NCI-H2196 (cell line): ENCODE measurements around the gene ACER3.
"Not testable (repeated sequence)": the region's sequence is repeated elsewhere in the genome, so short reads cannot be mapped to it uniquely, and the experiment has no call there.

Experiments used
- DNase-seq: peaks from one replicate; lab custom pipeline; 2025; ENCODE audit not compliant: unreplicated experiment; lab: John Stamatoyannopoulos, UW

The ACER3 gene

DNA sequence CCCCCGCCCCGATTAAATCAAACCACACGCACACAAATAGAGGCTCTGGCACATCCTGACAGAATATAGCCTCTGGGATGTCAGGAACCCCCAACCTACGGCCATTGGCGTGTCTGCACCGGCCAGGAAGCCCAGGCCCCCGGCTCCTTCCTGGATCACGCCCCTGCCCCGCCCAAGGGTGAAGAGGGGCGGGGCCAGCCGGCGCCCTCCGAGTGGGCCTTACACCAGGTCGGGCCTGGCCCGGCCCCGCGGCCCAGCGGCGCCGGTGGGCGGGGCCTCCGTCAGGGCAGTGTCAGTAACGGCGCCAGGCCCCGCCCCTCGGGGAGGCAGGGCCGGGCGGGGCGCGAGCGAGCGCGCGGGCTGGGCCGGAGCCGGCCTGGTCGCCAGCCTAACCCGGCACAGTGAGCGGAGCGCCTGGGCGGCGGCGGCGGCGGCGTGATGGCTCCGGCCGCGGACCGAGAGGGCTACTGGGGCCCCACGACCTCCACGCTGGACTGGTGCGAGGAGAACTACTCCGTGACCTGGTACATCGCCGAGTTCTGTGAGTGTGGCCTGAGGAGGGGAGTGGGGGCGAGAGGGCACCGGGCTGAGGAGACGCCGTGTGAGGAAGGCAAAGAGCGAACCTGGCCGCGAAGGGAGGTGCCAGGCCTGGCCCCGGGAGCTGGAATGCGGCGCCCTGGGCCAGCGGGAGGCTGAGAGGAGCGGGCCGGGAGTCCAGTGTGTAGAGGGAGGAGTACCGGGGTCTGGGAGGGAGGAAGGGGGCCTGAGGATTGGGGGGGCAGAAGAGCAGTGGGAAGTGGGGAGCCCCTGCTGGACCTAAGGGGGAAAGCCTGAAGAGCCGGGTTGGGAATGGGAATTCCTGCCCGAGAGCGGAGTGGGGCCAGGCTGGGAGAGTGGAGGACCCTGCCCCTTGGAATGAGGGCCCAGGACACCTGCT lies at the start of gene ACER3:
Gene ACER3 (plus strand): TSS at position 380 of the 937 bp plus-strand sequence. CDS start 59 bp downstream, at position 439.
- DNase-seq = peak; percentile 98

DNA sequence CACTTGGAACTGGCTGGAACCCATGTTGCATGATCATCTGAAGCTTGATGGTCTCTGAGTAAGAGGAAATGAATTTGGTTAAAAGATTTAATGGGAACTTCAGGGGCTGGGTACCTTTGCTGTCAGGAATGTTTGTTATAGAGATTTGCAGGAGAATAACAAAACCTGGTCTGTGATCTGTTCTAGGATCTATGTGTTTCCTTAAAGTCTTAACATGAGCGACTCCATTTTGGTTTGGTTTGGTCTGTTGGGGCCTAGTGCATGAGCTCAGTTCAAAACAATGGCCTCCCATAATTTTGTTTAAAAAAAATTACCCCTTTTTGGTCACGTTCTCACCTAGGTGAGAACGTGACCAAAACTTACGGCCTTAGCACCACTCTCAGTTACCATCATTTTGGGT lies 49.5 kb upstream of the ACER3 start:
- no peak for DNase-seq

DNA sequence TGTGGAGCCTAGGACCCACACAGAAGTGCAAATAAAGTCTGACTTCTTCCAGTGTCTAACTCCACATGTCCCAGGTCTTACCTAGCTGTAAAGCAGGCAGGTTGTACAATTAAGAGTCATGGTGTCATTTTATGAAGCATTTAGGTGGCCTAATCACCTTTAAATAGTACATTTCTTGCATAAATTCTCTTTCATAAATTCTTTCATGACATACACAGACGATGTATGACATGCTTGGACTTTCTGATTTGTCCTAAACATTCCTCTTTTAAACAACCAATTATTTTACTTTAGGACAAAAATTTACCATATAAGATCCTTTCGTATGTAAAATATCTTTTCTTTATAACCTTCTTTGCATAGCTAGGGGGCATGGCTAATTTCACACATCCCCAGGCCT lies 46.3 kb upstream of the ACER3 start:
- no peak for DNase-seq

DNA sequence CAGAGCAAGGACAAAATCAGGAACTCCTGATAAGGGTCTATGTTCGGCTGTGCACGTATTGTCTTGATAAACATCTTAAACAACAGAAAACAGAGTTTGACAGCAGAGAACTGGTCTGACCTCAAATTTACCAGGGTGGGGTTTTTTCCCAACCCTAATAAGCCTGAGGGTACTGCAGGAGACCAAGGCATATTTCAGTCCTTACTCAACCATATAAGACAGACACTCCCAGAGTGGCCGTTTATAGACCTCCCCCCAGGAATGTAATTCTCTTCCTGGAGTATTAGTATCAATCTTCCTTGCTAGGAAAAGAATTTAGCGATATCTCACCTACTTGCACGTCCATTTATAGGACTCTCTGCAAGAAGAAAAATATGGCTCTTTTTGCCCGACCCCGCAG lies 45.0 kb upstream of the ACER3 start:
- not testable (repeated sequence) for DNase-seq

DNA sequence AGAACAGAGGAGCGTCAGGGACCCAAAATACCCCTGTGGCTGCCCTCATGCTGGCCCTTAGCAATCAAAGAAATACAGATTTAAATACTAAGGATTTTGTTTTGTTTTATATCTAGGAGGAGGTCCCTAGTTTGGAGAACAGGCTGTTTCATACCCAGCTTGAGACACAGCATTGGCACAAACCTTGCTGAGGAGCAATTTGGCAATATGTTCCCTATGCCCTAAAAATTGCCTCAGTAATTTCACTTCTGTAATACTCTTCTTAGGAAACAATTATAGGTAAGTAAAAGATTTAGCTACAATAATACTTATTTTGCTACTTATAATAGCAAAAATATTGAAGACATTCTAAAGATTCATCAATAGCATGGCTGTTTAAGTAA lies 40.5 kb upstream of the ACER3 start:
- DNase-seq = no peak

DNA sequence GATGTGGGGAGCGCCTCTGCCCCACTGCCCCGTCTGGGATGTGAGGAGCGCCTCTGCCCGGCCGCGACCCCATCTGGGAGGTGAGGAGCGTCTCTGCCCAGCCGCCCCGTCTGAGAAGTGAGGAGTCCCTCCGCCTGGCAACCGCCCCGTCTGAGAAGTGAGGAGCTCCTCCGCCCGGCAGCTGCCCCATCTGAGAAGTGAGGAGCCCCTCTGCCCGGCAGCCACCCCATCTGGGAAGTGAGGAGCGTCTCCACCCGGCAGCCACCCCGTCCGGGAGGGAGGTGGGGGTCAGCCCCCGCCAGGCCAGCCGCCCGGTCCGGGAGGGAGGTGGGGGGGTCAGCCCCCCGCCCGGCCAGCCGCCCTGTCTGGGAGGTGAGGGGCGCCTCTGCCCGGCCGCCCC lies 39.3 kb upstream of the ACER3 start:
- DNase-seq = not testable (repeated sequence)

DNA sequence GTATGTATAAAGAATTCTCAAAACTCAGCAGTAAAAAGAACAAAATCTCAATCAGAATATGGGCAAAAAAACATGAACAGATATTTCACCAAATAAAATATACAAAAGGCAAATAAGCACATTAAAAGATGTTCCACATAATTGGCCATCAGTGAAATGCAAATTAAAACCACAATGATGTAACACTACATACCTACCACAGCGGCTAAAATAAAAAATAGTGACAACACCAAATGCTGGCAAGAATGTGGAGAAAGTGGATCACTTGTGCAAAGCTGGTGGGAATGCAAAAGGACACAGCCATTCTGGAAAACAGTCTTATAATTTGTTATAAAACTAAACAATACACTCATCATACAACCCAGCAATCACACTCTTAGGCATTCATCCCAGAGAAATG lies 38.3 kb upstream of the ACER3 start:
- DNase-seq = no peak

DNA sequence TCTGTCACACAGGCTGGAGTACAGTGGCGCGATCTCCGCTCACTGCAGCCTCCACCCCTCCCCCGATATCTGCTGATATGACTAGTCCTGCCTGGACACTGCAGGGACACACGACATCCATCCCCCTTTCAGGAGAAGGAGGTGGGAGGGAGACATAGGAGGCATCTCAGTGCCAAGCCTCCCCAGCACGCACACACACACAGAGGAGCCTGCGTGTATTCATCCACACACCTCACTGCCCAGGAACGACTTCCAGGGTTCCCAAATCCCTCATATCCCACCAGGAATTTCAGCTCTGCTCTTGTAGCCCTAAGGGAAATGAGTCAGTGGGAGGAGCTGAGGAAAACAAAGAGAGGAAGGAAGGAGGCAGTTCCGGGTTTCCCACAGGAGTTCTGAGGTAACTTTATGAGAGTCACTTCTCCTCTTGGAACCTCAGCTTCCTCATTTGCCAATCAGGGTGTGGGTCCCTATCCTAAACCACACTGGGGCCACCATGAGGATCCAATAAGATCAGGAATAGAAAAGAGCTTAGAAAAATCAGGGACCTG lies 37.2 kb upstream of the ACER3 start:
- no peak for DNase-seq

DNA sequence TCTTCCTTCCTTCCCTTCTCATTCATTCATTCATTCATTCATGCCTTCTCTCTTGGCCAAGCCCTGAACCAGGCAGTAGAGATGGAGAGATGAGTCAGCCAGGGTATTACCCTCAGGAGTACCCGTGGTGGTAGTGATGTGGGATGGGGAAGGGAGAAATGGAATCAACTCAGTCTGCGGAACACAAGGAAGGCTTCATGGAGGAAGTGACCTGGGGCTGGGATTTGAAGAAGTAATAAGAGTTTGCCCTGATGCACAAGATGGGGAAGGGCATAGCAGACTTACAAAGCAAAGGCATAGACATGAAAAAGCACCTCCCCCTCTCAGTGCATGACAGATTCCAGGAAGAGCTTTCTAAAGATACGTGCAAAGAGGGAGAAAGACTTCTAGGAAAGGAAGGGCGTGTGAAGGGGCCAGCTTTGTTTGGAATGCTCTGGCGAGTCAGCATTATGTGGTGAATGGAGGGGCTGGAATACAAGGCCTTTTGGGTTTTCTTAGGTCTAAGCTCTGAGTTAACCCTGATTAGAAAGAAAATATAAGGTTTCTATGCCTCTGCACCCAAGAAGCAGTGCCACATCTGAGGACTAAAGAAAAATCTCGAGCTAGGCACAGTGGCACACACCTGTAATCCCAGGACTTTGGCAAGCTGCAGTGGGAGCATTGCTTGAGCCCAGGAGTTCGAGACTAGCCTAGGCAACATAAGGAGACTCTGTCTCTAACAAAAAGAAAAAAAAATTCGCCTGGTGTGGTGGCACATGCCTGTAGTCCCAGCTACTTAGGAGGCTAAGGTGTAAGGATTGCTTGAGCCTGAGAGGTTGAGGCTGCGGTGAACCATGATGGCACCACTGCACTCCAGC lies 36.4 kb upstream of the ACER3 start:
- no peak for DNase-seq

DNA sequence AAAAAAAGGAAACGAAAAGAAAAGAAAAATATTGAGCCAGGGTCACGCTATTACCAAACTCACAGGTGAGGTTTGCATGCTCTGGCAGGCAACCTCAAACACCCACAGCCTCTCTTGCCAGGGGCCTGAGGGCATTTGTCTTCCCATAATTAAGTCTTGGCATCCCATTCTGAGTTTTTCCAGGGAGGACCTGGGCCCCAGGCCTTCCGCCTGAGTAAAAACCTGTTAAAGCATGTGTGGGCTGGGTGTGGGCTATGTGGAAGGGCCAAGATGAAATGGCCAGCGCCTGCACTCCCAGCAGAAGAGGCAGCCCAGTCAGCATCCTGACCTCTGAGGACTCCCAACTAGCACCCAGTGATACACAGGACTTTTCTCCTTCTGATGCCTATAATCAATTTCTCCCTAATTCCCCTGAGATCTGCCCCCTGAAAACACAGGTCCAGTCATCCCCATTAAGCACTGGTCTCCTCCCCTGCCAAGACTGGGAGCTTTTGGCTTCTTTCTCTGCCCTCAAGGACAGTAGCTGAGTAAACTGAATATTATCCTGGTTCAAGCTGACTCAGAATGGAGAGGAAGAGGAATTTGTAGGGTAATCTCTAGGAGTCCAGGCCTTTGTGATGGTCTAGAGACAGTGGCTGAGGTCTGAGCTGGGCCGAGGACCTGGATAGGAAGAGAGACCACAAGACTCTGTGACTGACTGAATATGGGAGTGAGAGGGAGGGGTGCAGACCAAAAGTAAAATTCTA lies 35.6 kb upstream of the ACER3 start:
- DNase-seq = no peak

DNA sequence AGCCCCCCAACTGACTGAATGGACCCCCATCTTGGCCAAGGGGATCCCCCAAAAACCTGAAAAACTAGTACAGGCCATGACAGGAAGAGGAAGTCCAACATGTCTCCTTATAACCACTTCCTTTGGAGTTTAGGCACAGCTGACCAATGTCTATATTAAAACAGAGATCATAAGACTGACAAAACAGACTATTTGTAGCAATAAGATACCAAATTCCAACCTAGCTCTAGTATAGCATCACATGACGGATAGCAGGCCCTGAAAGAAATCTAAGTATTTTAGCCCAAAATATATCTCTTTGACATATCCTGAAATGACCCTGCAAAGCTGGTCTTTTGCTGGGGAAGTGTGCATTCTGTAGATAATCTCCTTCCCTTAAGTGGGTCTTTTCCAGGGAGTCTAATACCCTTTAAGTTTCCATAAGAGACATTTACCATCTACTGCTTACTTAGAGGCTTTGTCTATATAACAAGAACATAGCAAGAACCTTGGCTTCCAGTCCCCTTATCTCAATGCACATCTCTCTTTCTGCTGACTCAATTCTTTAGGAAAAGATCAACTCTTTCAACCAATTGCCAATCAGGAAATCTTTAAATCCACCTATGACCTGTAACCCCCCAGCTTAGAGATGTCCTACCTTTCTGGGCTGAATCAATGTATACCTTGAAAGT lies 34.9 kb upstream of the ACER3 start:
- no peak for DNase-seq

DNA sequence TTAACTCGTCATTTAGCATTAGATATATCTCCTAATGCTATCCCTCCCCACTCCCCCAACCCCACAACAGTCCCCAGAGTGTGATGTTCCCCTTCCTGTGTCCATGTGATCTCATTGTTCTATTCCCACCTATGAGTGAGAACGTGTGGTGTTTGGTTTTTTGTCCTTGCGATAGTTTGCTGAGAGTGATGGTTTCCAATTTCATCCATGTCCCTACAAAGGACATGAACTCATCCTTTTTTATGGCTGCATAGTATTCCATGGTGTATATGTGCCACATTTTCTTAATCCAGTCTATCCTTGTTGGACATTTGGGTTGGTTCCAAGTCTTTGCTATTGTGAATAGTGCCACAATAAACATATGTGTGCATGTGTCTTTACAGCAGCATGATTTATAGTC lies 34.2 kb upstream of the ACER3 start:
- DNase-seq = not testable (repeated sequence)

DNA sequence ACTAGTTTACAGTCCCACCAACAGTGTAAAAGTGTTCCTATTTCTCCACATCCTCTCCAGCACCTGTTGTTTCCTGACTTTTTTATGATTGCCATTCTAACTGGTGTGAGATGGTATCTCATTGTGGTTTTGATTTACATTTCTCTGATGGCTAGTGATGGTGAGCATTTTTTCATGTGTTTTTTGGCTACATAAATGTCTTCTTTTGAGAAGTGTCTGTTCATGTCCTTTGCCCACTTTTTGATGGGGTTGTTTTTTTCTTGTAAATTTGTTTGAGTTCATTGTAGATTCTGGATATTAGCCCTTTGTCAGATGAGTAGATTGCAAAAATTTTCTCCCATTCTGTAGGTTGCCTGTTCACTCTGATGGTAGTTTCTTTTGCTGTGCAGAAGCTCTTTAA lies 33.7 kb upstream of the ACER3 start:
- DNase-seq = not testable (repeated sequence)

DNA sequence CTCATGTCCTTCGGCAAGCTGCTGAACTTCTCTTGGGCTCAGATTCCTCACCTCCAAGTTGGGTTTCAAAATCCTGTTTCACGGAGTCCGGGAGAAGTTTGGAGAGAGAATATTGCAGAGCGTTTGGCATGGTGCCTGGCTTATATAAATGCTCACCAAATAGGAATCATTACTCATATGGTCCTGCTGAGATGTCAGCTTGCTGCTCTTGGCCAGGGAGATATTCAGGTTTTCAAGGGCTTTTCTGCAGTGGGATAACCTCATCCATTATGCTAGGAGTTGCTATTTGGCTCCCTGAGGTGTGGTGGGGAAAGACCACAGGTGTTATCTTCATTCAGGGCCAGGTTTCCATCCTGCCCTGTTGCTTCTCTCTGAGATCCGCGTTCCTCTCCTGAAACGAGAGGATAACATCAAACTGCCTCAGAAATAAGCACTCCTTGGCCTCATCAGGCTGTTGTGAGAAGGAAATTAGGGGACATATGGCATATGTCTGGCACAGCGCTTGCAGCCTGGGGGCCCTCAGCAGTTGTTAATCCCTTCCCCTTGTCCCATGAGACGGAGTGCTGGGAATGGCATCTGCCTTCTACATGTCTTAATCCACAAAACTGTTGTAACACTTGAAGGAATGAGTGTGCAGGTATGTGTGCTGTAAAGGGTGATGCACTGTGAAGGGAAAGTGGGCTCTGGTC lies 29.9 kb upstream of the ACER3 start:
- DNase-seq = no peak

DNA sequence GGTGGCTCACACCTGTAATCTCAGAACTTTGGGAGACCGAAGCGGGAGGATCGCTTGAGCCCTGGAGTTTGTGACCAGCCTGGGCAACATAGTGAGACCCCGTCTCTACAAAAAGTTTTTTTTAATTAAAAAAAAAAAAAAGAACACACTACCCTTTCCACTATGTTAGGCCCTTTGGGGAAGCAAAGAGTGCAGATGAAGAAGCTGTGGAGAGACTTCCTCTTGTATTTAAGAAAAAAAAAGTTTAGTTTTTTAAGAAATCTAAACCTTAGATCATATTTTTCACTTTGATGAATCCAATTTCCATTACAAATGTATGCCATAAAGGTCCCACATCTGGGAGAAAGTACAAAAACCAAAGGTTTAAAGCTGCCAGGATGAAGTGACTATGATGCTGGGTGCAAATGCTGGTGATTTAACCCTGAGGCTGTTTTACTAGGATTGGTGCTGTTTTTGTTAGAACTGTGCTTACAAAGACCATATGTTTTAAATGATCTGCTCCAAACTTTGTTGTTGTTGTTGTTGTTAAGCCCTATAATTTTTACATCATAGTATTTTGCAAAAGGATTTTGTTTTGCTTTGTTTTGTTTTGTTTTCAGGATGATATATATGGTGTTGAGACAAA lies 28.9 kb upstream of the ACER3 start:
- no peak for DNase-seq

DNA sequence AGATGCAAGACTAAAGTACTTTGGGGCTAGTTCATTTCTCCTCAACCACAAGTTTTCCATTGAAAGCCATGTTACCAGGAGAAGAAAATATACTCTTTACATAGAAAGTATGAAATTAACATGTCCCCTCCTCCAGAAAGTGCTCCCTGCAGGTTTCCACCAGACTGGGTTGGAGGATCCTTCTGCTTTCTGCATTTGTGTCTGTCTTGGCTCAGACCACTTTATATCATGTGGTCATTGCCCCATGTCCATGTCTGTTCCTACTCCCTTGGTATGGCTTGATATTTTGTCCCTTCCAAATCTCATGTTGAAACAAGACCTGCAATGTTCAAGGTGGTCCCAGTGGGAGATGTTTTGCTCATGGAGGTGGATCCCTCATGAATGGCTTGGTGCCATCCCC lies 28.4 kb upstream of the ACER3 start:
- DNase-seq = no peak

DNA sequence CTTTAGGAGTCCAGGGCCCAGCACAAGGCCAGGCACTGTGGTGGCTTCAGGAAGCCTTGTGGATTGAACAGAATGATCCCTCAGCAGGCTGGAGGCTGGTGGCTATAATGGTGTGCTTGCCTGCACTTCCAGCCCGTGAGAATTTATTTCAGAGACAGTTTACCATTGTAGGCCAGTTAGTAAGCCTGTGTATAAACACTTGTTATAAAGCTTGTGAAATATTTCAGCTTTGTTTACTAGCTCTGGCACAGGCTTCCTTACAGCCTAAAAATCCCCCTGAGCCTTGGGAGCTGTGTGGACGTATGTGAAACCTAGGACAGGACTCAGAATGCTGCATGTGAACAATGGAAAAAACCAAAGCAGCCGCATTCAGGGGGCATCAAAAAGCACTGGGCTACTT lies 26.6 kb upstream of the ACER3 start:
- DNase-seq = no peak

DNA sequence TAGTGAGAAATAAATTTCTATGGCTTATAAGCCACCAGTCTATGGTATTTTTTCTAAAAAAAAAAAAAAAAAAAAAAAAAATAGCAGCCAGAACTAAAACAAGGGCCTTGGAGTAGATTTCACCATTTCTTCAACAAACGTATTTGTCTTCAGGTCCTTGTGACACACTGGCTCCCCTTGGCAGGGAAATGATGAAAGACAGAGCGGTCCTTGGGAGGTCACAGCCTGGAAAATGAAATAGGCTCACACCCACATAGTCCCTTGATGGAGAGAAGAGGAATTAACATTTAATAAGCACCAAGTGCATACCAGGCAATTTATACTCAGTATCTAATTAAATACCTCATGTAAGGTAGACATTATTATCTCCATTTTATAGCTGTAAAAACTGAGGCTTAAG lies 25.7 kb upstream of the ACER3 start:
- no peak for DNase-seq

DNA sequence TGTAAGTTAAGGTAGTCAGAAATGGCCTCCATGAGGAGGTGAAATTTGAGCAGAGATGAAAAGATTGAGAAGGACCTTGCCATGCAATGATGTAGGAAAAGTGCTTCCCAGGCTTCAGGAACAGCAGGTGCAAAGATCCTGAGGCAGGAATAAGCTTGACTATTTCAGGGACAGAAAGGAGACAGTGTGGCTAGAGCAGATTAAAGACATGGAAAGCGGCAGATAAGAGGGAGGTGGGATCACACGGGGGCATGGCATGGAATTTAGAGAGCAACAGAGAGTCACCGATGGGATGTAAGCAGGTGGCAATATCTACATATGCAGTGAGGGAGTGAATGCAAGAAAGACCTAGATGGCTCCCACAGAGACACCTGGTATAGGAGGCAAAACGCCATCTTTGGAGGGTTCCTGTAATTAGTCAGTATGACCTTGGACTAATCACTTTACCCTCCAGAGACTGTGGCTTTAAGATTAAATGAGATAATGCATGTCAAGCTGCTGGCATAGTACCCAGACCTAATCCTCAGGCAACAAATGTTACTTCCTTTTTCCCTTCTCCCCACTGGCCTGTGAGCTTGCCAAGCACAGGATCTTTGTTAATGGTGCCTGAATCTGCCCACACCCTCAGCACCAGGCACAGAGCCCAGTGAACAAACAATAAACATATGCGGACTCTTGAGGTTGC lies 24.6 kb upstream of the ACER3 start:
- DNase-seq = peak; percentile 89
